ENCODE data around the gene RARB.

RARB gene

DNA sequence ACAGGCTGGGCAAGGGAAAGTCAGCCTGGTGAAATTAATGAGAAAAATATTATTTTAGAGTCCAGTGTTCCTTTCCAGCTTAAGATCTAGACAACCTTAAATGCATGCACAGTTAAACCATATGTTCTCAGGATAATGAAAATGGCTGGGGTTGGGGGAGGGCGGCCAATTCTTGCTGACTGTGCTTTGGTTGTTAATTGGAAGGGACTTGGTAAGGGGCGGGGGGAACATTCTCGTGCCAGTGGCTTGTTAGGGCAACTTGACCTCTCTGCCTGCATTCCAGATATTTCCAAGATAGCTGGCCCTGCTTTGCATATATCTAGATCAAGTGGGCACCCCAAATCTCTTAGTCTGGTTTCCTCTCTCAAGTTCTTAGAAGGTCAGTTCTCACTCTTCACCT, 124.2 kb downstream of the RARB start:
- POLR2A ChIA-PET: no interaction called here
- no peak for TF ChIP-seq ZSCAN30 (tag by site-specific recombination; IDR thresholded peaks at IDR 0.05)
- TF ChIP-seq ZNF707 (tag by site-specific recombination; IDR thresholded peaks at IDR 0.05): no peak
- TF ChIP-seq ZBTB1 (tag by site-specific recombination; IDR thresholded peaks at IDR 0.05): no peak
- Histone ChIP-seq H3K4me1 (ENCODE audit: control insufficient read depth, insufficient read depth, low read length) (no peaks in the 10 kb centered on the region), H3K9me3 (ENCODE audit: control insufficient read depth, insufficient read depth, low read depth, low read length) (no peaks in the 10 kb centered on the region), H3K4me3 (ENCODE audit: low read depth, low read length) (no peak overlapping the region), H3K36me3 (ENCODE audit: control insufficient read depth in 2 of 2, insufficient read depth in 1 of 2, low read length in 2 of 2) (no peaks in the 10 kb centered on the region), H3K27ac (ENCODE audit: extremely low read depth, low read depth, low read length) (no peak overlapping the region)
- CTCF ChIA-PET: interaction anchor here (0.6 kb wide), 1 partner anchor 1056 kb away, joined by 3 read pairs; no protein-coding TSS in a partner anchor

DNA sequence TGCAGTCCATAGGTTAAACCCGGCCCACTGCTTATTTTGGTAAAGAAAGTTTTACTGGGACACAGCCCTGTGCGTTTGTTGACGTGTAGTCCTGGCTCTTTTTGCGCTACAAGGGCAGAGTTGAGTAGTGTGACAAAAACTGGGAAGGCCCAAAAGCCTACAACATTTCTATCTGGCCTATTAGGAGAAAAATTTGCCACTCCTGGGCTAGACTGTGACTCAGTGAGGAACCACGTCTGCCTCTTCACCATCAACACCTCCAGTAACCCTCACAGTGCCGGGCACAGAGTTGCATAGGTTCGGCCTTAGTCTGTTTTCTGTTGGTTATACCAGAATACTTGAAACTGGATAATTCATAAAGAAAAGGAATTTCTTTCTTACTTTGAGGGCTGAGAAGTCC, 126.3 kb downstream of the RARB start:
- Histone ChIP-seq H3K27ac (ENCODE audit: extremely low read depth, low read depth, low read length) (no peak overlapping the region), H3K4me1 (ENCODE audit: control insufficient read depth, insufficient read depth, low read length) (no peaks in the 10 kb centered on the region), H3K4me3 (ENCODE audit: low read depth, low read length) (no peak overlapping the region), H3K9me3 (ENCODE audit: control insufficient read depth, insufficient read depth, low read depth, low read length) (no peaks in the 10 kb centered on the region), H3K36me3 (ENCODE audit: control insufficient read depth in 2 of 2, insufficient read depth in 1 of 2, low read length in 2 of 2) (no peaks in the 10 kb centered on the region)
- TF ChIP-seq ZNF174 (tag by site-specific recombination; IDR thresholded peaks at IDR 0.05): no peak
- TF ChIP-seq, protein P1, sequence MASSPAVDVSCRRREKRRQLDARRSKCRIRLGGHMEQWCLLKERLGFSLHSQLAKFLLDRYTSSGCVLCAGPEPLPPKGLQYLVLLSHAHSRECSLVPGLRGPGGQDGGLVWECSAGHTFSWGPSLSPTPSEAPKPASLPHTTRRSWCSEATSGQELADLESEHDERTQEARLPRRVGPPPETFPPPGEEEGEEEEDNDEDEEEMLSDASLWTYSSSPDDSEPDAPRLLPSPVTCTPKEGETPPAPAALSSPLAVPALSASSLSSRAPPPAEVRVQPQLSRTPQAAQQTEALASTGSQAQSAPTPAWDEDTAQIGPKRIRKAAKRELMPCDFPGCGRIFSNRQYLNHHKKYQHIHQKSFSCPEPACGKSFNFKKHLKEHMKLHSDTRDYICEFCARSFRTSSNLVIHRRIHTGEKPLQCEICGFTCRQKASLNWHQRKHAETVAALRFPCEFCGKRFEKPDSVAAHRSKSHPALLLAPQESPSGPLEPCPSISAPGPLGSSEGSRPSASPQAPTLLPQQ (tag by site-specific recombination; IDR thresholded peaks at IDR 0.05): no peak
- TF ChIP-seq ZNF555 (tag by site-specific recombination; conservative IDR thresholded peaks at IDR 0.05): no peak
- POLR2A ChIA-PET: no interaction called here
- CTCF ChIA-PET: no interaction called here

DNA sequence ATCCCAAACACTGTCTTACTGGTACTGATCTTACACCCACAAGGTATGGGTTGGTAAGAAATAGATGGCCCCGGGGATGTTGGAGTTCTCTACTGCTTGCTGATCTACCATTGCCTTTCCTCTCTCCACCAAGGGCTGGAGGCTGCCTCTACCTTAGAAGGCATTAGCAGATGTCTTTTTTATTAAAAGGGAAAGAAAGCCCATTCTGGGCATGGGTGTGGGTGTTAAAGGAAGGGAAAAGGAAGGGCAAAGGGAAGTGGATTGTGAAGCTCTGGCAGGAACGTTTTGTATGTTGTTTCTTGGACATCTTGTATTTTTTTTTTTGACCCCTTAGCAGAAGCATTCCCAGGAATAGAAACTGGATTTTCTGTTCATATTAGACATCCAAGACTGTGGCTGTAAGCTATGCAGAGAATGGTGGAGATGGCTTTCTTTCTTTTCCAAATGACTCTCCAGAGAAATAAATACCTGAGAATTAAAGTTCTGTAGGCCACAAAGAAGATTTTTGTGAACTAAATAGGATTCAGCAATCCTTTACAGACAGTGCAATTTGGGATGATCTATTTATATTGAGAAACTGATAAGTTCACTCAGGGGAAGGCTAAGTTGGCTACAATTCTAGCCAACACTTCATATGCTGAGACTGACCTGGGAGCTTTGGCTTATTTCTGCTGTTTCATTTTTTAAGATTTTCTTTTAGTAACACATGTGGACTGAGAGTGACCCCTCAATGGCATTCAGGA, 127.8 kb downstream of the RARB start:
- Histone ChIP-seq H3K4me1 (ENCODE audit: control insufficient read depth, insufficient read depth, low read length) (no peaks in the 10 kb centered on the region), H3K4me3 (ENCODE audit: low read depth, low read length) (no peak overlapping the region), H3K27ac (ENCODE audit: extremely low read depth, low read depth, low read length) (no peak overlapping the region), H3K9me3 (ENCODE audit: control insufficient read depth, insufficient read depth, low read depth, low read length) (no peaks in the 10 kb centered on the region), H3K36me3 (ENCODE audit: control insufficient read depth in 2 of 2, insufficient read depth in 1 of 2, low read length in 2 of 2) (no peaks in the 10 kb centered on the region)
- no peak for TF ChIP-seq ZIC2 (tag by site-specific recombination; IDR thresholded peaks at IDR 0.05)
- TF ChIP-seq ZBTB1 (tag by site-specific recombination; IDR thresholded peaks at IDR 0.05): no peak
- TF ChIP-seq ZNF830 (tag by site-specific recombination; IDR thresholded peaks at IDR 0.05; ENCODE audit: low read depth): no peak
- TF ChIP-seq ZNF292 (tag by site-specific recombination; IDR thresholded peaks at IDR 0.05; ENCODE audit: borderline replicate concordance, low read depth): no peak
- no peak for TF ChIP-seq ZNF792 (tag by site-specific recombination; IDR thresholded peaks at IDR 0.05)
- TF ChIP-seq ZFP3 (tag by site-specific recombination; IDR thresholded peaks at IDR 0.05; ENCODE audit: low read depth): no peak
- ChIA-PET CTCF (interaction anchor here (1.4 kb wide), 1 partner anchor 14 kb away, joined by 3 read pairs; no protein-coding TSS in a partner anchor), POLR2A (no interaction called here)

GRCh38 chr3:25556447-25556846, 128.4 kb downstream of the RARB start:
- H3K9me3 ChIP-seq (ENCODE audit: control insufficient read depth, insufficient read depth, low read depth, low read length): no peaks in the 10 kb centered on the region
- ChIA-PET CTCF (interaction anchor here (1.4 kb wide), 1 partner anchor 15 kb away, joined by 3 read pairs; no protein-coding TSS in a partner anchor), POLR2A (no interaction called here)
- TF ChIP-seq ZNF174 (tag by site-specific recombination; IDR thresholded peaks at IDR 0.05) (no peak), ZNF274 (IDR thresholded peaks at IDR 0.05; ENCODE audit: low read length) (no peak), ZNF274 (tag by site-specific recombination; IDR thresholded peaks at IDR 0.05; ENCODE audit: borderline replicate concordance) (no peak), ZNF398 (tag by site-specific recombination; IDR thresholded peaks at IDR 0.05) (no peak), GFI1B (tag by site-specific recombination; IDR thresholded peaks at IDR 0.05) (no peak), MEIS1 (CRISPR knock-in tag; IDR thresholded peaks at IDR 0.05; ENCODE audit: borderline replicate concordance) (no peak), MZF1 (tag by site-specific recombination; IDR thresholded peaks at IDR 0.05; ENCODE audit: borderline replicate concordance) (no peak), ZNF24 (tag by site-specific recombination; IDR thresholded peaks at IDR 0.05) (no peak)
- TF ChIP-seq, protein P2, sequence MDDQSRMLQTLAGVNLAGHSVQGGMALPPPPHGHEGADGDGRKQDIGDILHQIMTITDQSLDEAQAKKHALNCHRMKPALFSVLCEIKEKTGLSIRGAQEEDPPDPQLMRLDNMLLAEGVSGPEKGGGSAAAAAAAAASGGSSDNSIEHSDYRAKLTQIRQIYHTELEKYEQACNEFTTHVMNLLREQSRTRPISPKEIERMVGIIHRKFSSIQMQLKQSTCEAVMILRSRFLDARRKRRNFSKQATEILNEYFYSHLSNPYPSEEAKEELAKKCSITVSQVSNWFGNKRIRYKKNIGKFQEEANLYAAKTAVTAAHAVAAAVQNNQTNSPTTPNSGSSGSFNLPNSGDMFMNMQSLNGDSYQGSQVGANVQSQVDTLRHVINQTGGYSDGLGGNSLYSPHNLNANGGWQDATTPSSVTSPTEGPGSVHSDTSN (CRISPR knock-in tag; IDR thresholded peaks at IDR 0.05): no peak
- no peaks in the 10 kb centered on the region for H3K4me1 ChIP-seq (ENCODE audit: control insufficient read depth, insufficient read depth, low read length)
- no peak overlapping the region for H3K27ac ChIP-seq (ENCODE audit: extremely low read depth, low read depth, low read length)
- H3K4me3 ChIP-seq (ENCODE audit: low read depth, low read length): no peak overlapping the region
- H3K36me3 ChIP-seq (ENCODE audit: control insufficient read depth in 2 of 2, insufficient read depth in 1 of 2, low read length in 2 of 2): no peaks in the 10 kb centered on the region
